MM.1S (cell line): ENCODE data around the gene MAPK7.

Experiments used
- DNase-seq: peaks from one replicate; pipeline ENCODE4 v3.0.0-alpha.2; 2015
- H2AFZ ChIP-seq: fragments of 300-600 bp; sonication (generic); 2 replicates; pipeline ENCODE4 v1.6.0; 2016; ENCODE audit warnings: antibody characterized with exemption, low read length
- H3F3A ChIP-seq: fragments of 300-600 bp; sonication (generic); 2 replicates; pipeline ENCODE4 v1.6.1; 2016; ENCODE audit warnings: mild to moderate bottlenecking, antibody characterized with exemption, low read length, moderate library complexity, mixed read lengths; ENCODE audit not compliant: insufficient read depth
- H3K27ac ChIP-seq: fragments of 300-600 bp; sonication (generic); 2 replicates; pipeline ENCODE4 v1.5.1; 2016; ENCODE audit warnings: mild to moderate bottlenecking, low read length
- H3K27me3 ChIP-seq: fragments of 300-600 bp; sonication (generic); replicated peaks from 2 replicates; pipeline ENCODE4 v1.6.0; 2016; ENCODE audit warnings: low read length; ENCODE audit not compliant: insufficient read depth
- H3K36me3 ChIP-seq: fragments of 300-600 bp; sonication (generic); replicated peaks from 2 replicates; pipeline ENCODE4 v1.6.1; 2016; ENCODE audit warnings: mild to moderate bottlenecking, low read length, mixed read lengths; ENCODE audit not compliant: insufficient read depth
- H3K4me1 ChIP-seq: fragments of 300-600 bp; sonication (generic); 2 replicates; pipeline ENCODE4 v1.6.1; 2016; ENCODE audit warnings: low read length, mixed read lengths
- H3K4me2 ChIP-seq: fragments of 300-600 bp; sonication (generic); 2 replicates; pipeline ENCODE4 v1.6.0; 2016; ENCODE audit warnings: low read depth, low read length
- H3K4me3 ChIP-seq: fragments of 300-600 bp; sonication (generic); 2 replicates; pipeline ENCODE4 v1.5.1; 2016; ENCODE audit warnings: low read length, mixed read lengths
- H3K79me2 ChIP-seq: fragments of 300-600 bp; sonication (generic); 2 replicates; pipeline ENCODE4 v1.6.1; 2016; ENCODE audit warnings: mixed run types, low read length, mixed read lengths
- H3K9ac ChIP-seq: fragments of 300-600 bp; sonication (generic); 2 replicates; pipeline ENCODE4 v1.6.1; 2016; ENCODE audit warnings: low read length, mixed read lengths
- H3K9me2 ChIP-seq: fragments of 300-600 bp; sonication (generic); replicated peaks from 2 replicates; pipeline ENCODE4 v1.6.1; 2016; ENCODE audit warnings: mild to moderate bottlenecking, low read length, mixed read lengths; ENCODE audit not compliant: insufficient read depth
- H3K9me3 ChIP-seq: fragments of 300-600 bp; sonication (generic); replicated peaks from 2 replicates; pipeline ENCODE4 v1.6.1; 2016; ENCODE audit warnings: mild to moderate bottlenecking, low read length, mixed read lengths; ENCODE audit not compliant: insufficient read depth
- H4K20me1 ChIP-seq: fragments of 300-600 bp; sonication (generic); 2 replicates; pipeline ENCODE4 v1.6.1; 2016; ENCODE audit warnings: mild to moderate bottlenecking, low read length, moderate library complexity, mixed read lengths; ENCODE audit not compliant: insufficient read depth
- EZH2 ChIP-seq: fragments of 300-600 bp; sonication (generic); optimal IDR thresholded peaks from 2 replicates; pipeline ENCODE3; 2017; ENCODE audit warnings: low read depth, mild to moderate bottlenecking, antibody characterized with exemption, low read length, mixed read lengths
- EZH2phosphoT487 ChIP-seq: fragments of 300-600 bp; sonication (generic); IDR thresholded peaks from 2 replicates; pipeline ENCODE4 v1.6.1; 2018; ENCODE audit warnings: antibody characterized with exemption, low read length
- TF ChIP-seq, protein P1 (sequence below): fragments of 300-600 bp; sonication (generic); IDR thresholded peaks from 2 replicates; pipeline ENCODE4 v1.5.1; 2016; ENCODE audit warnings: antibody characterized with exemption, low read length, mixed read lengths

MAPK7 gene

DNA sequence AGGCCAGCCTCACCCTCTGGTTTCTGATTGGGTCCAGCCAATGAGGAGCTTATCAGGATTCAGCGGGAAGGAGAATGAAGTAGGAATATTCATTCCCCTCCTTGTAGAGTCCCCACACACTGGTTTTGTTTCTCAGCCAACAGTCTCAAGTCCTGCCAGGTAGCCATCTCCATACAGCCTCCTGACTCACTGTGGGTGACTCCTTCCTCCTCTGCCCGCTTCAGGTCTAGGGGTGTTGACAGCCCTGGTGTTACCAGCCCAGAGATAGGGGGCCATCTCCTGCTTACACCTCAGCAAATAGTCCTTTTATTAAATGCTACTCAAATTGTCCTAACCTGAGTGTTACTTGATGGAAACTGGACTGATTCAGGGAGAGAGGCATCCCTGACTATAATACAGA is 12.7 kb downstream of the MAPK7 start:
- no peak overlapping the region for H3K27ac ChIP-seq
- H3K4me2 ChIP-seq: no peak overlapping the region
- no peaks in the 10 kb centered on the region for H3K36me3 ChIP-seq
- no peak for DNase-seq
- TF ChIP-seq EZH2phosphoT487: no peak
- TF ChIP-seq, protein P1, sequence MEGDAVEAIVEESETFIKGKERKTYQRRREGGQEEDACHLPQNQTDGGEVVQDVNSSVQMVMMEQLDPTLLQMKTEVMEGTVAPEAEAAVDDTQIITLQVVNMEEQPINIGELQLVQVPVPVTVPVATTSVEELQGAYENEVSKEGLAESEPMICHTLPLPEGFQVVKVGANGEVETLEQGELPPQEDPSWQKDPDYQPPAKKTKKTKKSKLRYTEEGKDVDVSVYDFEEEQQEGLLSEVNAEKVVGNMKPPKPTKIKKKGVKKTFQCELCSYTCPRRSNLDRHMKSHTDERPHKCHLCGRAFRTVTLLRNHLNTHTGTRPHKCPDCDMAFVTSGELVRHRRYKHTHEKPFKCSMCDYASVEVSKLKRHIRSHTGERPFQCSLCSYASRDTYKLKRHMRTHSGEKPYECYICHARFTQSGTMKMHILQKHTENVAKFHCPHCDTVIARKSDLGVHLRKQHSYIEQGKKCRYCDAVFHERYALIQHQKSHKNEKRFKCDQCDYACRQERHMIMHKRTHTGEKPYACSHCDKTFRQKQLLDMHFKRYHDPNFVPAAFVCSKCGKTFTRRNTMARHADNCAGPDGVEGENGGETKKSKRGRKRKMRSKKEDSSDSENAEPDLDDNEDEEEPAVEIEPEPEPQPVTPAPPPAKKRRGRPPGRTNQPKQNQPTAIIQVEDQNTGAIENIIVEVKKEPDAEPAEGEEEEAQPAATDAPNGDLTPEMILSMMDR: no peak
- TF ChIP-seq EZH2: no peak
- H3F3A ChIP-seq: no peaks in the 10 kb centered on the region
- no peaks in the 10 kb centered on the region for H3K79me2 ChIP-seq
- H3K4me1 ChIP-seq: no peaks in the 10 kb centered on the region
- H4K20me1 ChIP-seq: no peaks in the 10 kb centered on the region
- no peaks in the 10 kb centered on the region for H3K27me3 ChIP-seq
- no peak overlapping the region for H3K9ac ChIP-seq
- no peak overlapping the region for H2AFZ ChIP-seq
- H3K9me2 ChIP-seq: no peaks in the 10 kb centered on the region
- no peak overlapping the region for H3K4me3 ChIP-seq
- H3K9me3 ChIP-seq: no peaks in the 10 kb centered on the region

DNA sequence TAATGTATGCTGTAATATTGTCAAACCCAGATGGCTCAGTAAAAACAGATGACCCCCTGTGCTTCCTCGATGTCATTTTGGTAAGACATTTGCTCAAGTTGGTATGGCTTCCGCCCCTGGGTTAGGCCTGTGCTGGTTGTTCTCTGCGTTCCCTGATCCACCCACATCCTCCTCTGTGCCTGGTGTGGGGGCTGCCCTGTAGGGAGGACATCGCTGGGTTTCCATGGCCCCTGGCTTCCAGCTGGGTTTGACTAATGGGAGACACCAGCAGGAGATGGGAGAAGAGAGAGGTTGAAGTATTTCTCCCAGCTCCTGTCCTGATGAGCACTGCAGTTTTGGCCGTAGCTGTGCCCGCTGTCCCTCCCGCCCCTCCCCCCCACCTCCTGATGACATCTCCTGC is 13.1 kb downstream of the MAPK7 start:
- no peak overlapping the region for H3K9ac ChIP-seq
- no peak overlapping the region for H3K4me2 ChIP-seq
- H3K9me3 ChIP-seq: no peaks in the 10 kb centered on the region
- H3K27ac ChIP-seq: no peak overlapping the region
- TF ChIP-seq EZH2phosphoT487 (no peak), EZH2 (no peak)
- TF ChIP-seq, protein P1: no peak
- H3K4me1 ChIP-seq: no peaks in the 10 kb centered on the region
- H3K27me3 ChIP-seq: no peaks in the 10 kb centered on the region
- H3K79me2 ChIP-seq: no peaks in the 10 kb centered on the region
- no peaks in the 10 kb centered on the region for H3F3A ChIP-seq
- no peak overlapping the region for H2AFZ ChIP-seq
- H3K4me3 ChIP-seq: no peak overlapping the region
- no peaks in the 10 kb centered on the region for H3K9me2 ChIP-seq
- DNase-seq: no peak
- H3K36me3 ChIP-seq: no peaks in the 10 kb centered on the region
- H4K20me1 ChIP-seq: no peaks in the 10 kb centered on the region

DNA sequence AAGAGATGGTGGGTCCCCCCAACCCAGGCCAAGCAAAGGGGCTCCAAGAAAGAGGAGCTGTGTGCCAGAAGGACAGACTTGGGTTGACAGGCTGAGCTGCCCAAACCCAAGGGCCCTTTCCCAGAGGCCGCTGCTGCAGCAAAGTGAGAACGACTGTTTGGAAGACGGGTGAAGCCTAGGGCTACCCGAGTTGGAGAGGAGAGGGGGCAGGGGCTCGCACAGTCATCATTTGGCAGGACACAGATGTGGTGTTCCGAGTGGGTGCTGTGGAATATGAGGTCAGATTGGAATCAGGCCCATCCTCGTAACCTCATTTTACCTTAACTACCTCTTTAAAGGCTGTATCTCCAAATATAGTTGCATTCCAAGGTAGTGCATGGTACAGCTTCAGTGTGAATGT is 14.0 kb downstream of the MAPK7 start:
- TF ChIP-seq EZH2phosphoT487: no peak
- no peak for TF ChIP-seq EZH2
- TF ChIP-seq, protein P1: no peak

More for the DNA sequence above, 14.0 kb downstream of the MAPK7 start:
- Histone ChIP-seq H2AFZ (no peak overlapping the region), H3F3A (no peaks in the 10 kb centered on the region), H3K27me3 (no peaks in the 10 kb centered on the region), H3K79me2 (no peaks in the 10 kb centered on the region), H3K9me2 (no peaks in the 10 kb centered on the region), H3K36me3 (no peaks in the 10 kb centered on the region), H3K9ac (no peak overlapping the region), H3K4me1 (no peaks in the 10 kb centered on the region), H3K4me2 (no peak overlapping the region), H3K4me3 (no peak overlapping the region), H3K27ac (no peak overlapping the region), H3K9me3 (no peaks in the 10 kb centered on the region), H4K20me1 (no peaks in the 10 kb centered on the region)
- no peak for DNase-seq
